ENCODE measurements around the gene ARMC9. TPM values are rescaled to one million over a fixed set of nuclear protein-coding genes. Genes with fewer than 3 reads are reported as not detected.
"Not testable (repeated sequence)": the region's sequence is repeated elsewhere in the genome, so short reads cannot be mapped to it uniquely, and the experiment has no call there.

The ARMC9 gene
- total RNA-seq, 2 experiments from 2014 or later, result 0.50 to 0.55 TPM

GRCh38 chr2:231403421-231404182, 205.2 kb downstream of the ARMC9 start:
- DNase-seq; POLR2A ChIA-PET; H3K4me3 Mint-ChIP-seq; H3K36me3 Mint-ChIP-seq (ENCODE audit: low read depth); H3K9me3 Mint-ChIP-seq; H3K27ac Mint-ChIP-seq: not testable (repeated sequence)
- CTCF ChIA-PET, result interaction anchor here (1.0 to 1.2 kb wide), 2 partner anchors 105 to 175 kb away, joined by 3 read pairs; no protein-coding TSS in a partner anchor
- Mint-ChIP-seq H3K4me1 (peaks cover 20% of the 10 kb centered on the region), H3K27me3 (peaks cover 16% of the 10 kb centered on the region)

- POLR2A ChIA-PET, result not testable (repeated sequence)
These were observed 205.8 kb downstream of the ARMC9 start for GRCh38 chr2:231404183-231404578.

GRCh38 chr2:231405601-231406367, 207.4 kb downstream of the ARMC9 start:
- H3K4me3 Mint-ChIP-seq; H3K9me3 Mint-ChIP-seq; H3K36me3 Mint-ChIP-seq (ENCODE audit: low read depth); DNase-seq: not testable (repeated sequence)
- peaks cover 24% of the 10 kb centered on the region for H3K27me3 Mint-ChIP-seq
- CTCF ChIA-PET, result interaction anchor here (0.7 to 3.6 kb wide), 12 partner anchors 9 to 302 kb away, joined by 3 to 22 read pairs (median 6); partner anchors contain the start of gene NCL
- peaks cover 20% of the 10 kb centered on the region for H3K4me1 Mint-ChIP-seq
- POLR2A ChIA-PET, result interaction anchor here (0.7 kb wide), 1 partner anchor 58 kb away, joined by 3 read pairs; the partner anchor contains the start of gene NCL
- H3K27ac Mint-ChIP-seq, result peak overlapping the region; percentile 2

More at GRCh38 chr2:231404183-231404578, 205.8 kb downstream of the ARMC9 start:
- H3K4me1 Mint-ChIP-seq, result peaks cover 20% of the 10 kb centered on the region
- peaks cover 18% of the 10 kb centered on the region for H3K27me3 Mint-ChIP-seq
- CTCF ChIA-PET, result interaction anchor here (1.2 kb wide), 1 partner anchor 176 kb away, joined by 3 read pairs; no protein-coding TSS in a partner anchor
- DNase-seq; H3K36me3 Mint-ChIP-seq (ENCODE audit: low read depth); H3K4me3 Mint-ChIP-seq; H3K27ac Mint-ChIP-seq; H3K9me3 Mint-ChIP-seq: not testable (repeated sequence)

- Mint-ChIP-seq H3K27me3 (peaks cover 30% of the 10 kb centered on the region), H3K4me1 (peaks cover 20% of the 10 kb centered on the region)
- POLR2A ChIA-PET, result interaction anchor here (1.4 kb wide), 1 partner anchor 18 kb away, joined by 3 read pairs; no protein-coding TSS in a partner anchor
- not testable (repeated sequence) for H3K36me3 Mint-ChIP-seq (ENCODE audit: low read depth); H3K9me3 Mint-ChIP-seq; DNase-seq; H3K4me3 Mint-ChIP-seq; H3K27ac Mint-ChIP-seq
- CTCF ChIA-PET, result interaction anchor here (0.6 to 3.6 kb wide), 6 partner anchors 45 to 335 kb away, joined by 3 to 22 read pairs (median 3); no protein-coding TSS in a partner anchor
These were observed 209.3 kb downstream of the ARMC9 start for GRCh38 chr2:231407686-231408085.

GRCh38 chr2:231408304-231408703, 209.9 kb downstream of the ARMC9 start:
- Mint-ChIP-seq H3K27me3 (peaks cover 33% of the 10 kb centered on the region), H3K4me1 (peaks cover 20% of the 10 kb centered on the region)
- POLR2A ChIA-PET; H3K4me3 Mint-ChIP-seq; H3K36me3 Mint-ChIP-seq (ENCODE audit: low read depth); H3K27ac Mint-ChIP-seq; H3K9me3 Mint-ChIP-seq; DNase-seq: not testable (repeated sequence)
- CTCF ChIA-PET, result interaction anchor here (0.6 to 3.6 kb wide), 4 partner anchors 44 to 336 kb away, joined by 3 to 22 read pairs (median 10); no protein-coding TSS in a partner anchor

- Mint-ChIP-seq H3K4me1 (peaks cover 20% of the 10 kb centered on the region), H3K36me3 (ENCODE audit: low read depth) (peaks cover 10% of the 10 kb centered on the region), H3K9me3 (peaks cover 6% of the 10 kb centered on the region), H3K27me3 (peaks cover 43% of the 10 kb centered on the region), H3K4me3 (no peak overlapping the region), H3K27ac (no peak overlapping the region)
- ChIA-PET POLR2A (no interaction called here), CTCF (interaction anchor here (0.6 to 3.1 kb wide), 3 partner anchors 8 to 306 kb away, joined by 3 to 10 read pairs (median 4); no protein-coding TSS in a partner anchor)
- DNase-seq, result no peak
These were observed 211.3 kb downstream of the ARMC9 start for GRCh38 chr2:231409776-231410175.

GRCh38 chr2:231410293-231411004, 212.0 kb downstream of the ARMC9 start:
- POLR2A ChIA-PET, result no interaction called here

GRCh38 chr2:231411237-231411636, 212.8 kb downstream of the ARMC9 start:
- Mint-ChIP-seq H3K27me3 (peaks cover 49% of the 10 kb centered on the region), H3K4me1 (peaks cover 9% of the 10 kb centered on the region), H3K9me3 (peaks cover 6% of the 10 kb centered on the region), H3K27ac (no peak overlapping the region), H3K4me3 (no peak overlapping the region), H3K36me3 (ENCODE audit: low read depth) (peaks cover 10% of the 10 kb centered on the region)
- no peak for DNase-seq
- ChIA-PET POLR2A (no interaction called here), CTCF (interaction anchor here (0.7 to 3.3 kb wide), 7 partner anchors 11 to 342 kb away, joined by 3 to 11 read pairs (median 5); no protein-coding TSS in a partner anchor)

More at GRCh38 chr2:231410293-231411004, 212.0 kb downstream of the ARMC9 start:
- Mint-ChIP-seq H3K9me3 (peaks cover 6% of the 10 kb centered on the region), H3K27me3 (peaks cover 46% of the 10 kb centered on the region), H3K4me1 (peaks cover 17% of the 10 kb centered on the region), H3K4me3 (no peak overlapping the region), H3K36me3 (ENCODE audit: low read depth) (peaks cover 10% of the 10 kb centered on the region), H3K27ac (no peak overlapping the region)
- no peak for DNase-seq
- CTCF ChIA-PET, result interaction anchor here (0.6 to 3.1 kb wide), 6 partner anchors 7 to 306 kb away, joined by 3 to 10 read pairs (median 4); no protein-coding TSS in a partner anchor

GRCh38 chr2:231411831-231412617, 213.6 kb downstream of the ARMC9 start:
- DNase-seq, result peak; percentile 62
- peaks cover 6% of the 10 kb centered on the region for H3K9me3 Mint-ChIP-seq
- H3K27me3 Mint-ChIP-seq, result peaks cover 49% of the 10 kb centered on the region
- H3K27ac Mint-ChIP-seq, result no peak overlapping the region
- CTCF ChIA-PET, result interaction anchor here (0.9 to 3.3 kb wide), 7 partner anchors 12 to 308 kb away, joined by 3 to 11 read pairs (median 5); no protein-coding TSS in a partner anchor
- H3K4me3 Mint-ChIP-seq, result no peak overlapping the region
- H3K36me3 Mint-ChIP-seq (ENCODE audit: low read depth), result peaks cover 10% of the 10 kb centered on the region
- peaks cover under 1% of the 10 kb centered on the region for H3K4me1 Mint-ChIP-seq
- POLR2A ChIA-PET, result no interaction called here

GRCh38 chr2:231412618-231412963, 214.2 kb downstream of the ARMC9 start:
- H3K27me3 Mint-ChIP-seq, result peaks cover 49% of the 10 kb centered on the region
- no peak overlapping the region for H3K27ac Mint-ChIP-seq
- H3K9me3 Mint-ChIP-seq, result peaks cover 6% of the 10 kb centered on the region
- H3K4me1 Mint-ChIP-seq, result no peaks in the 10 kb centered on the region
- peaks cover 10% of the 10 kb centered on the region for H3K36me3 Mint-ChIP-seq (ENCODE audit: low read depth)
- ChIA-PET CTCF (interaction anchor here (0.5 to 3.3 kb wide), 6 partner anchors 39 to 382 kb away, joined by 3 to 11 read pairs (median 5); no protein-coding TSS in a partner anchor), POLR2A (interaction anchor here (1.5 kb wide), 1 partner anchor 14 kb away, joined by 3 read pairs; no protein-coding TSS in a partner anchor)
- DNase-seq, result no peak
- no peak overlapping the region for H3K4me3 Mint-ChIP-seq

GRCh38 chr2:231413456-231413855, 215.0 kb downstream of the ARMC9 start:
- peaks cover 10% of the 10 kb centered on the region for H3K36me3 Mint-ChIP-seq (ENCODE audit: low read depth)
- DNase-seq, result no peak
- no peaks in the 10 kb centered on the region for H3K4me1 Mint-ChIP-seq
- peaks cover 50% of the 10 kb centered on the region for H3K27me3 Mint-ChIP-seq
- peaks cover 6% of the 10 kb centered on the region for H3K9me3 Mint-ChIP-seq
- ChIA-PET POLR2A (interaction anchor here (1.5 kb wide), 1 partner anchor 14 kb away, joined by 3 read pairs; no protein-coding TSS in a partner anchor), CTCF (interaction anchor here (3.3 kb wide), 1 partner anchor 186 kb away, joined by 11 read pairs; no protein-coding TSS in a partner anchor)
- H3K27ac Mint-ChIP-seq, result no peak overlapping the region
- H3K4me3 Mint-ChIP-seq, result no peak overlapping the region

Measured in activated CD4-positive, alpha-beta memory T cell treated with anti-CD3 and anti-CD28 coated beads, Interleukin-2, amount 10 ng/mL, durations not matched to agents 7 days and 5 days (primary cell).